WTC11 (cell line): ENCODE measurements around the gene EME2.

ENCODE experiments used
- AFF4 ChIP-seq: sonication (generic); formaldehyde crosslinking; IDR thresholded peaks from 2 replicates; pipeline ENCODE4 v1.8.1; 2023; ENCODE audit warnings: mild to moderate bottlenecking, missing genetic modification reagents, borderline replicate concordance
- ATF2 ChIP-seq: sonication (generic); formaldehyde crosslinking; IDR thresholded peaks from 2 replicates; pipeline ENCODE4 v1.8.1; 2022; ENCODE audit warnings: low read depth, missing genetic modification reagents, borderline replicate concordance
- CREB1 ChIP-seq: sonication (generic); formaldehyde crosslinking; IDR thresholded peaks from 2 replicates; pipeline ENCODE4 v1.8.0; 2023; ENCODE audit warnings: mild to moderate bottlenecking, missing genetic modification reagents
- CTCF ChIP-seq: fragments of 200-600 bp; IDR thresholded peaks from 2 replicates; pipeline ENCODE4 v1.8.0; 2022; ENCODE audit warnings: antibody characterized with exemption
- ERG ChIP-seq: fragments of 250-450 bp; sonication (Bioruptor Pico); IDR thresholded peaks from 2 replicates; pipeline ENCODE4 v1.8.0; 2021; ENCODE audit warnings: mild to moderate bottlenecking
- ETV6 ChIP-seq: sonication (generic); formaldehyde crosslinking; IDR thresholded peaks from 2 replicates; pipeline ENCODE4 v1.8.1; 2022; ENCODE audit warnings: mild to moderate bottlenecking, missing genetic modification reagents
- MXD4 ChIP-seq: fragments of 250-450 bp; sonication (Bioruptor Pico); IDR thresholded peaks from 2 replicates; pipeline ENCODE4 v1.8.0; 2021; ENCODE audit warnings: mild to moderate bottlenecking, moderate library complexity, borderline replicate concordance
- NR1H2 ChIP-seq: sonication (generic); formaldehyde crosslinking; IDR thresholded peaks from 2 replicates; pipeline ENCODE4 v1.9.0; 2021; ENCODE audit warnings: mild to moderate bottlenecking, moderate library complexity, missing genetic modification reagents
- PRDM15 ChIP-seq: sonication (generic); formaldehyde crosslinking; IDR thresholded peaks from 2 replicates; pipeline ENCODE4 v1.8.0; 2022; ENCODE audit warnings: missing genetic modification reagents
- TEAD4 ChIP-seq: sonication (generic); formaldehyde crosslinking; IDR thresholded peaks from 2 replicates; pipeline ENCODE4 v1.8.0; 2022; ENCODE audit warnings: mild to moderate bottlenecking, missing genetic modification reagents
- ZNF219 ChIP-seq: sonication (generic); formaldehyde crosslinking; IDR thresholded peaks from 2 replicates; pipeline ENCODE4 v1.8.0; 2023; ENCODE audit warnings: missing genetic modification reagents, mild to moderate bottlenecking, borderline replicate concordance
- ZNF281 ChIP-seq: sonication (generic); formaldehyde crosslinking; IDR thresholded peaks from 2 replicates; pipeline ENCODE4 v1.8.0; 2023; ENCODE audit warnings: mild to moderate bottlenecking, missing genetic modification reagents

GRCh38 chr16:1743376-1744337 lies 29.0 kb upstream of the EME2 start:
- no peak for TF ChIP-seq CTCF
- TF ChIP-seq ATF2 (CRISPR knock-in tag), result no peak
- no peak for TF ChIP-seq TEAD4
- no peak for TF ChIP-seq ZNF219 (CRISPR knock-in tag)
- no peak for TF ChIP-seq MXD4 (CRISPR knock-in tag)
- TF ChIP-seq CREB1 (CRISPR knock-in tag), result no peak
- TF ChIP-seq NR1H2 (CRISPR knock-in tag), result no peak
- no peak for TF ChIP-seq PRDM15 (CRISPR knock-in tag)
- TF ChIP-seq ETV6 (CRISPR knock-in tag), result no peak
- TF ChIP-seq ZNF281 (CRISPR knock-in tag), result no peak
- no peak for TF ChIP-seq ERG (CRISPR knock-in tag)
- TF ChIP-seq AFF4 (CRISPR knock-in tag), result no peak
